ENCODE results near the gene SOS2. TPM values are rescaled to one million over a fixed set of nuclear protein-coding genes. Genes with fewer than 3 reads are reported as not detected.
A peak's percentile ranks its signal among the peaks of the same experiment; 100 is the strongest.

Gene SOS2
- total and polyA plus RNA-seq, 10 donors = 6.7 to 68.8 (median 48.2) TPM

DNA sequence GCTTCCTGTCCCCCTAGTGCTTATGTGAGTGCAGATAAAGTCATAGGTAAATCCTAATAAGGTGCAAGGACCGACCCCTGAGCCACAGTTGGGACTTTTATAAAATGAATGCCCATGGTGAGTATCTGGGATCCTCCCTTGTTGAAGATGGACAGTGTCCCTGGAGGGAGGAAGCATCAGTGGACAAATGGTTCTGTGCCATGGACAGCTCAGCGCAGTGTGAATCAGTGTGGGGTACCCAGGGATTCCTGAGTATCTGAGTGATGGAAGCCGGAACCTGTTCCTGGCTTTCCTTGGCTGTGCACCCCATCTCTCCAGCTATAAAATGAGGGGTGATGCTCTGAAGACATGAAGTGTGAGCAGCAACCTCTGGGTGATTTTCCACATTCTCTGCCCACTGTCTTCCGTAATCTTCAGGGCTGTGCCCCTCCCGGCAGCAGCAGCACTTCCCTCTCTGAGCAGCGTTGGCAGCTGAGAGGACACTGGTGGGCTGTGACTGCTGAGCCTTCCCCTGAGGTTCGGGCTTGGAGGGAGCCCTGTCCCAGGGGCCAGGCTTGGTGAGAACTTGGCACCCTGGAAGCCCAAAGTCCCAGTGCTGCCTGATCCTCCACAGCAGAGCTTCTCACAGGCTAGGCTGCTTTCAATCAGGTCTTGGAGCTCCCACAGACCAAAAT lies 140.0 kb downstream of the SOS2 start:
- Histone ChIP-seq H3K9me3 (no peaks in the 10 kb centered on the region), H3K4me3 (no peak overlapping the region), H3K27me3 (replicated peaks in 1 of 7) (no peaks in the 10 kb centered on the region), H3K27ac (peak overlapping the region in 5 of 8 donors; percentile 3 to 60 (median 24)), H3K36me3 (peaks cover 0 to 34% (median 0%) of the 10 kb centered on the region in 6 donors), H3K4me1 (peaks cover 18 to 91% (median 50%) of the 10 kb centered on the region in 6 donors)
- WGBS, 5 donors = 59 to 74% (median 71%) methylated on average over 6 to 7 of the region's 7 CpGs
- TF ChIP-seq CTCF (IDR thresholded peaks at IDR 0.05 in 8 of 11, conservative IDR thresholded peaks at IDR 0.05 in 3 of 11) (no peak), POLR2AphosphoS5 (IDR thresholded peaks at IDR 0.05) (peak in 2 of 3 donors; percentile 22 to 49), POLR2A (IDR thresholded peaks at IDR 0.05) (no peak)
- intact Hi-C loops (cut with DNase I; ENCODE audit: low total_unique reads) = loop anchor here (10.0 kb wide), 1 partner anchor 47 kb away; no protein-coding TSS in a partner anchor
- DNase-seq = peak; percentile 80

GRCh38 chr14:50089208-50089607 lies 142.2 kb downstream of the SOS2 start:
- intact Hi-C loops (cut with DNase I; ENCODE audit: low total_unique reads) = no loop called here
- 75 to 88% (median 81%) methylated on average over 5 of the region's 5 CpGs for WGBS, 5 donors

DNA sequence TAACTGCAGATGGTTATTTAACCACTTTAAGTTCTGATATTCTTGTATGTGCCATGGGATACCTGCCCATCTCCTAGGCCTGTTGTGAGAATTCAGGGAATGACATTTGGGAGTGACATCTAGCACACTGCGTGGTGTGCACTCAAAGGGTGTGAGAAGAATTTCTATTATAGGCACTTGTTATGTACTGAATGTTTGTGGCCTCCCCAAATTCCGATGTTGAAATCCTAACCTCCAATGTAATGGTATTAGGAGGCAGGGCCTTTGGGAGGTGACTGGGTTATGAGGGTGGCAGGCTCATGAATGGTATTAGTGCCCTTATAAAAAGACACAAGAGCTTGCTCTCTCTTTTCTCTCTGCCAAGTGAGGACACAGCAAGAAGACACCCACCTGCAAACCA lies 142.6 kb downstream of the SOS2 start:
- no peaks in the 10 kb centered on the region for H3K27me3 ChIP-seq (replicated peaks in 1 of 7)
- WGBS, 5 donors = 47 to 81% (median 49%) methylated on average over 2 of the region's 2 CpGs
- no peak for TF ChIP-seq POLR2AphosphoS5 (IDR thresholded peaks at IDR 0.05)
- TF ChIP-seq POLR2A (IDR thresholded peaks at IDR 0.05) = no peak
- no peak for TF ChIP-seq CTCF (IDR thresholded peaks at IDR 0.05 in 8 of 11, conservative IDR thresholded peaks at IDR 0.05 in 3 of 11)
- H3K27ac ChIP-seq = peak overlapping the region in 3 of 8 donors; percentile 92 to 98 (median 93)
- H3K4me3 ChIP-seq = no peak overlapping the region
- H3K36me3 ChIP-seq = peaks cover 0 to 27% (median 0%) of the 10 kb centered on the region in 6 donors
- no peak for DNase-seq
- intact Hi-C loops (cut with DNase I; ENCODE audit: low total_unique reads) = no loop called here
- H3K9me3 ChIP-seq = no peaks in the 10 kb centered on the region
- peaks cover 24 to 94% (median 62%) of the 10 kb centered on the region in 6 donors for H3K4me1 ChIP-seq

More at GRCh38 chr14:50089208-50089607, 142.2 kb downstream of the SOS2 start:
- no peaks in the 10 kb centered on the region for H3K27me3 ChIP-seq (replicated peaks in 1 of 7)
- no peak for TF ChIP-seq CTCF (IDR thresholded peaks at IDR 0.05 in 8 of 11, conservative IDR thresholded peaks at IDR 0.05 in 3 of 11)
- H3K36me3 ChIP-seq = peaks cover 0 to 27% (median 0%) of the 10 kb centered on the region in 6 donors
- no peak for DNase-seq
- no peaks in the 10 kb centered on the region for H3K9me3 ChIP-seq
- peak overlapping the region in 4 of 8 donors; percentile 39 to 98 (median 92) for H3K27ac ChIP-seq
- H3K4me1 ChIP-seq = peaks cover 19 to 94% (median 57%) of the 10 kb centered on the region in 6 donors
- H3K4me3 ChIP-seq = no peak overlapping the region

GRCh38 chr14:50088117-50088515 lies 143.3 kb downstream of the SOS2 start:
- intact Hi-C loops (cut with DNase I; ENCODE audit: low total_unique reads) = no loop called here
- H3K4me1 ChIP-seq = peaks cover 27 to 94% (median 66%) of the 10 kb centered on the region in 6 donors
- H3K36me3 ChIP-seq = peaks cover 0 to 27% (median 0%) of the 10 kb centered on the region in 6 donors
- no peak for DNase-seq
- no peak overlapping the region for H3K4me3 ChIP-seq
- WGBS, 5 donors = 57 to 81% (median 78%) methylated on average over 2 of the region's 2 CpGs
- peak overlapping the region; percentile 57 to 98 (median 92) for H3K27ac ChIP-seq
- TF ChIP-seq POLR2A (IDR thresholded peaks at IDR 0.05) (no peak), CTCF (IDR thresholded peaks at IDR 0.05 in 8 of 11, conservative IDR thresholded peaks at IDR 0.05 in 3 of 11) (no peak), POLR2AphosphoS5 (IDR thresholded peaks at IDR 0.05) (no peak)
- H3K9me3 ChIP-seq = no peaks in the 10 kb centered on the region
- no peaks in the 10 kb centered on the region for H3K27me3 ChIP-seq (replicated peaks in 1 of 7)

All from spleen (tissue), 11 donors.